Measurements from ENCODE around the gene AKAP6. TPM values are rescaled to one million over a fixed set of nuclear protein-coding genes. Genes with fewer than 3 reads are reported as not detected.

Gene AKAP6
- total and polyA plus RNA-seq, 8 donors: 3.7 to 7.2 (median 6.0) TPM

GRCh38 chr14:32622742-32623141 is 293.6 kb downstream of the AKAP6 start:
- H3K27me3 ChIP-seq: no peaks in the 10 kb centered on the region
- H3K27ac ChIP-seq: no peak overlapping the region
- no peaks in the 10 kb centered on the region for H3K9me3 ChIP-seq
- DNase-seq (no peak), ATAC-seq (no peak)
- H3K36me3 ChIP-seq: no peaks in the 10 kb centered on the region
- H3K4me3 ChIP-seq: no peak overlapping the region
- intact Hi-C loops (cut with DNase I): no loop called here
- H3K4me1 ChIP-seq: no peaks in the 10 kb centered on the region
- TF ChIP-seq, protein P1, sequence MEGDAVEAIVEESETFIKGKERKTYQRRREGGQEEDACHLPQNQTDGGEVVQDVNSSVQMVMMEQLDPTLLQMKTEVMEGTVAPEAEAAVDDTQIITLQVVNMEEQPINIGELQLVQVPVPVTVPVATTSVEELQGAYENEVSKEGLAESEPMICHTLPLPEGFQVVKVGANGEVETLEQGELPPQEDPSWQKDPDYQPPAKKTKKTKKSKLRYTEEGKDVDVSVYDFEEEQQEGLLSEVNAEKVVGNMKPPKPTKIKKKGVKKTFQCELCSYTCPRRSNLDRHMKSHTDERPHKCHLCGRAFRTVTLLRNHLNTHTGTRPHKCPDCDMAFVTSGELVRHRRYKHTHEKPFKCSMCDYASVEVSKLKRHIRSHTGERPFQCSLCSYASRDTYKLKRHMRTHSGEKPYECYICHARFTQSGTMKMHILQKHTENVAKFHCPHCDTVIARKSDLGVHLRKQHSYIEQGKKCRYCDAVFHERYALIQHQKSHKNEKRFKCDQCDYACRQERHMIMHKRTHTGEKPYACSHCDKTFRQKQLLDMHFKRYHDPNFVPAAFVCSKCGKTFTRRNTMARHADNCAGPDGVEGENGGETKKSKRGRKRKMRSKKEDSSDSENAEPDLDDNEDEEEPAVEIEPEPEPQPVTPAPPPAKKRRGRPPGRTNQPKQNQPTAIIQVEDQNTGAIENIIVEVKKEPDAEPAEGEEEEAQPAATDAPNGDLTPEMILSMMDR (IDR thresholded peaks at IDR 0.05): no peak

DNA sequence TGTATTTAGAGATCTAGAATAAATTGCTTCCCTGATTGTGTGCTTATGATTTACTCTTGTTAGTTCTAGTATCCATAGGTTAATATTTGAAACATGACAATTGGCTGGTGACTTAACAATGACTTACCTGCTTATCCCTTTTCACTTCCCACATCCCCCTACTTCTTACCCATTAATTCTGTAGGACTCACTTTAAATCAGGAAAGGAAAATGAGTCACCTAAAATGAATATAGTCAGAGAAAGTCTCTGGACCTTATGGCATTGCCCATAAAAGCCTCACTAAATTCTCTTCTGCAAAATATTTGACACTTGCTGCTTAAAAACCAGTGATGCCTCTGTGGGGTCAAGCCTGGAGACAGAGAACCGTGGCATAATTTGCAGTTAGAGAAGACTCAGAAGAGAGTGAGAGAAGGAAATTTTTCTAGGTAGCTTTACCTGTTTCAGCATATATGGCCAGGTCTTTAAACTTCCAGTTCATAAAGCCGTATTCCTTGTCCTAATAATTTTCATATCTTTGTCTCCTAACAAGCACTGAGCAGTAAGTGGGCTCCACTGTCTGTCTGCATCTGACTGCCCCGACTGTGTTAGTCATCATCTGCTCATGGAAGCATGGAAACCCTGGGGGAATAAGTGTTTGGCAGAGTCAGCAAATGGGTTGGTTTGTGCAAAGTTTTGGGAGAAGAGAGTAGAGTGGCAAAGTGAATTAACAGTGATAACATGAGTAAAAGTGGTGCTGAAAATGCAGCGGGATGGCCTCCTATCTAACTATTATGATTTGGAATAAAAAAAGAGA is 294.4 kb downstream of the AKAP6 start:
- Histone ChIP-seq H3K27me3 (no peaks in the 10 kb centered on the region), H3K36me3 (no peaks in the 10 kb centered on the region), H3K27ac (no peak overlapping the region), H3K4me3 (no peak overlapping the region), H3K4me1 (no peaks in the 10 kb centered on the region), H3K9me3 (no peaks in the 10 kb centered on the region)
- TF ChIP-seq, protein P1 (IDR thresholded peaks at IDR 0.05): no peak
- ATAC-seq (no peak), DNase-seq (no peak)
- intact Hi-C loops (cut with DNase I): no loop called here

DNA sequence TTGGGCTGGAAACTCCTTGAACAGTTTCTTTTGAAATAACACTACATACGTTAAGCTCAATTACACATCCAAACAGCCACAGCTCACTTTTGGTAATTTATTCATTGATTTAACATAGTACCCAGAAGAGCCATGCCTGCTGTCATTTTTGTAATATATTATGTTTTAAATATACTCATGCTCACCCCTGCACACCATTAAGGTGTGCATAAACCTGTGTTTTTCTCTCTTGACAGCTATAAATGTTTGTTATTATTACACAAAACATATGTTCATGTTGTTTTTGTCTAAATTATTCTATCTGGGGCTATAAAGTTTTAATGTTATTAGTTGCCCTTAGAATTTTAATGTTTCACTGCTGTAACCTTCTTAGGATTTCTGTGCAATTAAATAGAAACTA is 296.1 kb downstream of the AKAP6 start:
- intact Hi-C loops (cut with DNase I): no loop called here
- TF ChIP-seq, protein P1 (IDR thresholded peaks at IDR 0.05): no peak

DNA sequence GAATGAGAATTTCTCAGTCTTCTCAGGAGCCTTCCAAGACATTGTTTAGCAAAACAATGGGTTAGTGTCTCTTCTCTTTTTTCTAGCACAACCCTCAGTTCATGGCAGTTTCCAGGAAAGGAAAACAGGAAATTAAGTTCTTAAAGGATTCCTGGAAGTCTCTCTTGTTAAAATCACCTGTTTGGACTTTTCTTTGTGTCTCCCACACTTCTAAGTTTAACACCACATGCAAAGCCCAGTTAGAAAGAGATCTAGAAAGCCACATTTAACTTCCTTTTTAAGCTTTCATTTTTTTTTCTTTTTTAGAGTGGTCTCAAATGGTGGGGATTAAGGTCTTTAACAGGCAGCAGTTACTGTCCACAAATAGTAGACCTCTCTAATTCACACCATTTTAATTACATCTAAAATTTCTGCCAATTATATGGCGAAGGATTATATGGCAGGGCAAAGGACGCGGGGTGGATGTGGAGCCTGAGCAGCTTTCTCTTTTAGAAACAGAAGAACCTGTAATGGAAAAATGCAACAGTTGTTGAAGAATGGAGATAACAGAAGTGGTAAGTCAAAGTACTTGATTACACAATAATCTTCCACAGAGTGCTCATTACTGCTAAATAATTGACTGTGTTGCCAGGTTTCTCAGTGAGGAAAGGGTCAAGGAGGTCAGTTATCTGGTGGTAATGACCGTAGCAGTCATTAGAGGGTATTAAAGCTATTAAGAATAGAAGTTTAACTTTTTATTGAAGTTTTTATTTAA is 298.6 kb downstream of the AKAP6 start:
- TF ChIP-seq, protein P1 (IDR thresholded peaks at IDR 0.05): no peak
- ATAC-seq (peak; percentile 85), DNase-seq (no peak)
- H3K4me3 ChIP-seq: no peak overlapping the region
- no peaks in the 10 kb centered on the region for H3K9me3 ChIP-seq
- H3K27ac ChIP-seq: no peak overlapping the region
- no peaks in the 10 kb centered on the region for H3K36me3 ChIP-seq
- intact Hi-C loops (cut with DNase I): no loop called here
- H3K4me1 ChIP-seq: no peaks in the 10 kb centered on the region
- no peaks in the 10 kb centered on the region for H3K27me3 ChIP-seq

More for the DNA sequence above, 296.1 kb downstream of the AKAP6 start:
- Histone ChIP-seq H3K27ac (no peak overlapping the region), H3K27me3 (no peaks in the 10 kb centered on the region), H3K4me1 (no peaks in the 10 kb centered on the region), H3K9me3 (no peaks in the 10 kb centered on the region), H3K4me3 (no peak overlapping the region), H3K36me3 (no peaks in the 10 kb centered on the region)
- ATAC-seq (no peak), DNase-seq (no peak)

- Histone ChIP-seq H3K9me3 (no peaks in the 10 kb centered on the region), H3K36me3 (no peaks in the 10 kb centered on the region), H3K27me3 (no peaks in the 10 kb centered on the region), H3K27ac (no peak overlapping the region), H3K4me3 (no peak overlapping the region), H3K4me1 (no peaks in the 10 kb centered on the region)
- DNase-seq: no peak
- TF ChIP-seq, protein P1 (IDR thresholded peaks at IDR 0.05): no peak
- intact Hi-C loops (cut with DNase I): no loop called here
- no peak for ATAC-seq
These were observed 300.1 kb downstream of the AKAP6 start for GRCh38 chr14:32629236-32629635.
